Neural progenitor cell (in vitro differentiated cells): ENCODE measurements around the gene PHLPP1.

ENCODE experiments used
- EZH2 ChIP-seq: fragments of 200-600 bp; sonication (generic); IDR thresholded peaks from 2 replicates; pipeline ENCODE4 v1.6.1; 2017; ENCODE audit warnings: antibody characterized with exemption, mild to moderate bottlenecking, moderate library complexity
- EZH2phosphoT487 ChIP-seq: fragments of 200-600 bp; sonication (generic); IDR thresholded peaks from 2 replicates; pipeline ENCODE4 v1.6.1; 2017; ENCODE audit warnings: antibody characterized with exemption
- TF ChIP-seq, protein P1 (sequence below): fragments of 200-600 bp; sonication (generic); IDR thresholded peaks from 2 replicates; pipeline ENCODE4 v1.5.1; 2017; ENCODE audit warnings: antibody characterized with exemption, mild to moderate bottlenecking

DNA sequence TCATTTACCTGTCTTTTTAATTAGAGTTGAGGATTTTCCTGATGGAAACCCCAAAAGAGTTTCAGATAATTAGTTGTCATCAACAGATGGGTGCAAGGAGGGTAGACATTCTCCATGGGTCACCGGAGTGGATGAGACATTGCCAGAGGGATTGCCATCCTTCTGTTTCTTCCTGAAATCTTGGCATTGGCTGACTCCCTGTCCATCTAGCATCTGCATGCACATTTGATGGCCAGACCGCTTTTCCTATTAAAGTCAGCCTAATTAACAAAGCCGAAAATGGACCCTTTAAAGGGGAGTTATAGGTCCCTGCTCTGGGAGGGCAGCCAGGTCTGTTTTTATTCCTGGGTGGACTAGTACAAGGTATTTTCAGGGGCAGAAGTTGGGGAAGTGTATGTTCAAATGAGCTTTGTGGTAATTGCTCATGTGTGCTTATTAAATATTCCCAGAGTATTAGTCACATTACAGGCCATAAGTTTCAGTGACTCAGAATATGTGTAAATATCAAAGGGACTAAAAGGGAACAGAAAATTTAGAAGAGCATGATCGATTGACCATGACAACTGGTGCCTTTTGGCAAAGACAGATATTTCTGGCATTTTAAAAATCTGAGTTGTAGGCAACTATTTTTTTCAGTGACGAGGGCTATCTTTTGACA is 209.8 kb downstream of the PHLPP1 start:
- TF ChIP-seq, protein P1, sequence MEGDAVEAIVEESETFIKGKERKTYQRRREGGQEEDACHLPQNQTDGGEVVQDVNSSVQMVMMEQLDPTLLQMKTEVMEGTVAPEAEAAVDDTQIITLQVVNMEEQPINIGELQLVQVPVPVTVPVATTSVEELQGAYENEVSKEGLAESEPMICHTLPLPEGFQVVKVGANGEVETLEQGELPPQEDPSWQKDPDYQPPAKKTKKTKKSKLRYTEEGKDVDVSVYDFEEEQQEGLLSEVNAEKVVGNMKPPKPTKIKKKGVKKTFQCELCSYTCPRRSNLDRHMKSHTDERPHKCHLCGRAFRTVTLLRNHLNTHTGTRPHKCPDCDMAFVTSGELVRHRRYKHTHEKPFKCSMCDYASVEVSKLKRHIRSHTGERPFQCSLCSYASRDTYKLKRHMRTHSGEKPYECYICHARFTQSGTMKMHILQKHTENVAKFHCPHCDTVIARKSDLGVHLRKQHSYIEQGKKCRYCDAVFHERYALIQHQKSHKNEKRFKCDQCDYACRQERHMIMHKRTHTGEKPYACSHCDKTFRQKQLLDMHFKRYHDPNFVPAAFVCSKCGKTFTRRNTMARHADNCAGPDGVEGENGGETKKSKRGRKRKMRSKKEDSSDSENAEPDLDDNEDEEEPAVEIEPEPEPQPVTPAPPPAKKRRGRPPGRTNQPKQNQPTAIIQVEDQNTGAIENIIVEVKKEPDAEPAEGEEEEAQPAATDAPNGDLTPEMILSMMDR = no peak
- TF ChIP-seq EZH2 = no peak
- no peak for TF ChIP-seq EZH2phosphoT487
